Loucy (cell line): ENCODE data around the gene MAN1C1.

Experiments
- EZH2phosphoT487 ChIP-seq: fragments of 200-600 bp; IDR thresholded peaks from 2 replicates; pipeline ENCODE4 v1.6.1; 2018; ENCODE audit warnings: antibody characterized with exemption, mild to moderate bottlenecking, moderate library complexity, borderline replicate concordance
- TF ChIP-seq, protein P1 (sequence below): fragments of 200-600 bp; sonication (generic); conservative IDR thresholded peaks from 2 replicates; pipeline ENCODE4 v1.5.1; 2014; ENCODE audit warnings: mild to moderate bottlenecking, antibody characterized with exemption, low read length

DNA sequence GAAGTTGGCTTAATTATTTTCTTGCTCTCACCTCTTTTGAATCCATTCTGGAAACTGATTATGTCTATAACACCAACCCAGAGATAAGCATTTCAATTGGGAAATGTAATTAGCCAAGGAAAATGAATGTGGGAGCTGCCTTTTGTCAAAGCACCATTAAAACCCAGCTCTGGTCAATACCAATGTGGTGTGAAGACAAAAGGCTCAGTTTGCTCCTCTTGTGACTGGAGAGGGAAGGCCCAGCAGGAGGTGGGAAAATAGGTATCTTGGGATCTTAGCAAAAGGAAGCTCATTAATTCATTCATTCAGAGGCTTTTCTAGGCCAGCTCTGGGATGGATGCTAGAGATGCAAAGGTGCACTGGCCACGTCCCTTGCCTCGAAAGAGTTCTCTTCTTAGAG, 108.4 kb downstream of the MAN1C1 start:
- TF ChIP-seq, protein P1, sequence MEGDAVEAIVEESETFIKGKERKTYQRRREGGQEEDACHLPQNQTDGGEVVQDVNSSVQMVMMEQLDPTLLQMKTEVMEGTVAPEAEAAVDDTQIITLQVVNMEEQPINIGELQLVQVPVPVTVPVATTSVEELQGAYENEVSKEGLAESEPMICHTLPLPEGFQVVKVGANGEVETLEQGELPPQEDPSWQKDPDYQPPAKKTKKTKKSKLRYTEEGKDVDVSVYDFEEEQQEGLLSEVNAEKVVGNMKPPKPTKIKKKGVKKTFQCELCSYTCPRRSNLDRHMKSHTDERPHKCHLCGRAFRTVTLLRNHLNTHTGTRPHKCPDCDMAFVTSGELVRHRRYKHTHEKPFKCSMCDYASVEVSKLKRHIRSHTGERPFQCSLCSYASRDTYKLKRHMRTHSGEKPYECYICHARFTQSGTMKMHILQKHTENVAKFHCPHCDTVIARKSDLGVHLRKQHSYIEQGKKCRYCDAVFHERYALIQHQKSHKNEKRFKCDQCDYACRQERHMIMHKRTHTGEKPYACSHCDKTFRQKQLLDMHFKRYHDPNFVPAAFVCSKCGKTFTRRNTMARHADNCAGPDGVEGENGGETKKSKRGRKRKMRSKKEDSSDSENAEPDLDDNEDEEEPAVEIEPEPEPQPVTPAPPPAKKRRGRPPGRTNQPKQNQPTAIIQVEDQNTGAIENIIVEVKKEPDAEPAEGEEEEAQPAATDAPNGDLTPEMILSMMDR, result no peak
- no peak for TF ChIP-seq EZH2phosphoT487
